NT2/D1 (cell line): ENCODE measurements around the gene REXO1.
"Not testable (repeated sequence)": the region's sequence is repeated elsewhere in the genome, so short reads cannot be mapped to it uniquely, and the experiment has no call there.

ENCODE experiments used
- YY1 ChIP-seq: IDR thresholded peaks from 2 replicates; pipeline ENCODE4 v1.6.1; 2011; ENCODE audit not compliant: insufficient read length, insufficient read depth
- ZNF274 ChIP-seq: IDR thresholded peaks from 2 replicates; pipeline ENCODE4 v1.6.1; 2011; ENCODE audit warnings: mild to moderate bottlenecking, low read depth, low read length

GRCh38 chr19:1875265-1875645, 27.0 kb upstream of the REXO1 start:
- TF ChIP-seq ZNF274, YY1: not testable (repeated sequence)
